GM13977 (cell line): Measurements from ENCODE around the gene LAPTM4A.

ENCODE experiments used
- DNase-seq: peaks from one replicate; pipeline ENCODE4 v3.0.0; 2012; ENCODE audit warnings: low spot score
- CTCF ChIP-seq: IDR thresholded peaks from 2 replicates; pipeline ENCODE4 v1.5.1; 2012; ENCODE audit warnings: mild to moderate bottlenecking, control low read depth; ENCODE audit not compliant: insufficient read depth; ENCODE audit errors: extremely low read depth, missing control alignments
- in situ Hi-C: fragments of 300-500 bp; cut with MboI; formaldehyde crosslinking; loops from one replicate; pipeline ENCODE4 v1.12.0; 2022; ENCODE audit warnings: low sequenced_read_pairs, low pct_unique_long_range_greater_than_20kb, mixed read lengths, inconsistent platforms; ENCODE audit not compliant: unreplicated experiment

The LAPTM4A gene

GRCh38 chr2:20069756-20070155 lies 18.3 kb upstream of the LAPTM4A start:
- TF ChIP-seq CTCF, result no peak
- in situ Hi-C loops, result no loop called here
- DNase-seq, result no peak

- no peak for DNase-seq
- no peak for TF ChIP-seq CTCF
- in situ Hi-C loops, result no loop called here
These were observed 16.7 kb upstream of the LAPTM4A start for GRCh38 chr2:20067992-20068584.

- TF ChIP-seq CTCF, result no peak
These were observed 14.6 kb upstream of the LAPTM4A start for GRCh38 chr2:20065885-20066602.

DNA sequence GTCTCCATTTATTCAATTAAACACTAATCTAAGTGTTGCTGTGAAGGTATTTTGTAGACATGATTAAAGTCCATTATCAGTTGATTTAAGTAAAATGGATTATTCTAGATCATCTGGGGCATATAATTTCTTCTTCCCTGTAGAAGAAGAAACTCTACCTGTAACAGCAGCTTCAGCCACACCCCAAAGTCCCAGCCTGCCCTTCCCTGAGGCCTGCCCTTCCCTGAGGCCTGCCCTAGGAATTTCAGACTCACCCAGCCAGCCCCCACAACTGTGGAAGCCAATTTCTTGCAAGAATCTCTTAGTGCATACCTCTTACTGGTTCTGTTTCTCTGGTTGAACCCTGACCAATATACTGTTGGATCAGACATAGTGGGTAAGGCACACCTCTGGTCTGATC lies 13.4 kb upstream of the LAPTM4A start:
- TF ChIP-seq CTCF, result no peak
- in situ Hi-C loops, result no loop called here

More at GRCh38 chr2:20065885-20066602, 14.6 kb upstream of the LAPTM4A start:
- in situ Hi-C loops, result no loop called here
- DNase-seq, result no peak

GRCh38 chr2:20064421-20064820 lies 13.0 kb upstream of the LAPTM4A start:
- in situ Hi-C loops, result no loop called here
- no peak for TF ChIP-seq CTCF
- DNase-seq, result no peak

More for the DNA sequence above, 13.4 kb upstream of the LAPTM4A start:
- no peak for DNase-seq

GRCh38 chr2:20062615-20063545 lies 11.5 kb upstream of the LAPTM4A start:
- in situ Hi-C loops, result no loop called here
- DNase-seq, result no peak
- no peak for TF ChIP-seq CTCF
